ENCODE data around the gene MTUS2. TPM values are rescaled to one million over a fixed set of nuclear protein-coding genes. Genes with fewer than 3 reads are reported as not detected.

MTUS2 gene
- total and polyA plus RNA-seq, 2 of the 8 experiments (the other 6 are each of a cell fraction or from before 2014, with no cell fraction given), result 0.18 to 0.80 TPM

GRCh38 chr13:29464105-29464679 lies 644.1 kb downstream of the MTUS2 start (continued):
- TF ChIP-seq YY1 (IDR thresholded peaks at IDR 0.05; ENCODE audit: low read depth, low read length) (no peak), HDAC6 (IDR thresholded peaks at IDR 0.05; ENCODE audit: low read depth, low read length) (no peak), BRCA1 (IDR thresholded peaks at IDR 0.05; ENCODE audit: low read depth, low read length) (no peak), BACH1 (IDR thresholded peaks at IDR 0.05; ENCODE audit: low read length) (no peak)
